Measurements from ENCODE around the gene TRAK2.

DNA sequence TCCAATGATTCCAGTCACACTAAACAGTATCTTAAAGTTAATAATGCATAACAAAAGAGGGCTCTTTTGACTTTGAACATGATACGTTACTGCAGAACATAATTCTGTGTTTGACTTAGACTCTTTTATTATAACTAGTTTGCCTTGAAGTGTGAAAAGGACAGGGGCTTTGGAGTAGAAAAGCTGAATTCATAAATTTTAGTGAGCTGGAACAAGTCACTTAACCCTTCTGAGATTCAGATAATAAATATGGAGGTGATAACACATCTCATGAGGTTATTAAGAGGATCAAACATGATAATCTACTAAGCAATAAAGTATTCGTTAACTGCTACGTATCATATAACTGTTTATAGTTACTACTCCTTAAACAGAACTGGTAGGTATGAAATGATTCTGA lies 49.4 kb downstream of the TRAK2 start:
- no peak for TF ChIP-seq CTCF (IDR thresholded peaks at IDR 0.05)
- no peak for TF ChIP-seq POLR2A (IDR thresholded peaks at IDR 0.05)

Measured in heart left ventricle (tissue), 13 donors.